IPS-15b (cell line): ENCODE measurements around the gene HDAC7.

ENCODE experiments used
- H3K27me3 ChIP-seq: one replicate; pipeline ENCODE4 v1.6.1; 2013; ENCODE audit warnings: low read length; ENCODE audit not compliant: control insufficient read depth, insufficient read depth
- H3K36me3 ChIP-seq: one replicate; pipeline ENCODE4 v1.6.1; 2013; ENCODE audit warnings: low read length; ENCODE audit not compliant: control insufficient read depth, insufficient read depth
- H3K4me1 ChIP-seq: one replicate; pipeline ENCODE4 v1.6.1; 2013; ENCODE audit warnings: mild to moderate bottlenecking, low read length; ENCODE audit not compliant: control insufficient read depth, insufficient read depth
- H3K4me3 ChIP-seq: one replicate; pipeline ENCODE4 v1.5.1; 2013; ENCODE audit warnings: low read depth, low read length
- H3K9ac ChIP-seq: one replicate; pipeline ENCODE4 v1.6.1; 2013; ENCODE audit warnings: low read depth, mild to moderate bottlenecking, low read length
- H3K9me3 ChIP-seq: one replicate; pipeline ENCODE4 v1.6.1; 2013; ENCODE audit warnings: mild to moderate bottlenecking, low read length; ENCODE audit not compliant: control insufficient read depth, insufficient read depth

Gene HDAC7

DNA sequence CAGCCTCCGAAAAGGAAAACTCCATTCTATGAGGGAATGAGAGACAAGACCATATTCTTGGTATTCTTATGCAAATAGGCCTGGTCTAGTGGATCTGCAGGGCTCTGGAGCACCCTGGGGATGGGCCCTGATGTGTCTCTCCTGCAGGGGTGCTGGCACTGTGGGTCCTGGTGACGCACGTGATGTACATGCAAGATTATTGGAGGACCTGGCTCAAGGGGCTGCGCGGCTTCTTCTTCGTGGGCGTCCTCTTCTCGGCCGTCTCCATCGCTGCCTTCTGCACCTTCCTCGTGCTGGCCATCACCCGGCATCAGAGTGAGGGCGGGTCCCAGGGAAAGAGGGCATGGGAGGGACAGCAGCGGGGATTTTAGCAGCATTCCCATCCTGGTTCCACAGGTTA lies 40.8 kb downstream of the HDAC7 start:
- Histone ChIP-seq H3K36me3 (peaks cover 2% of the 10 kb centered on the region), H3K27me3 (peaks cover 8% of the 10 kb centered on the region), H3K4me3 (peak overlapping the region; percentile 30), H3K9ac (no peak overlapping the region), H3K9me3 (no peaks in the 10 kb centered on the region), H3K4me1 (peaks cover 19% of the 10 kb centered on the region)

DNA sequence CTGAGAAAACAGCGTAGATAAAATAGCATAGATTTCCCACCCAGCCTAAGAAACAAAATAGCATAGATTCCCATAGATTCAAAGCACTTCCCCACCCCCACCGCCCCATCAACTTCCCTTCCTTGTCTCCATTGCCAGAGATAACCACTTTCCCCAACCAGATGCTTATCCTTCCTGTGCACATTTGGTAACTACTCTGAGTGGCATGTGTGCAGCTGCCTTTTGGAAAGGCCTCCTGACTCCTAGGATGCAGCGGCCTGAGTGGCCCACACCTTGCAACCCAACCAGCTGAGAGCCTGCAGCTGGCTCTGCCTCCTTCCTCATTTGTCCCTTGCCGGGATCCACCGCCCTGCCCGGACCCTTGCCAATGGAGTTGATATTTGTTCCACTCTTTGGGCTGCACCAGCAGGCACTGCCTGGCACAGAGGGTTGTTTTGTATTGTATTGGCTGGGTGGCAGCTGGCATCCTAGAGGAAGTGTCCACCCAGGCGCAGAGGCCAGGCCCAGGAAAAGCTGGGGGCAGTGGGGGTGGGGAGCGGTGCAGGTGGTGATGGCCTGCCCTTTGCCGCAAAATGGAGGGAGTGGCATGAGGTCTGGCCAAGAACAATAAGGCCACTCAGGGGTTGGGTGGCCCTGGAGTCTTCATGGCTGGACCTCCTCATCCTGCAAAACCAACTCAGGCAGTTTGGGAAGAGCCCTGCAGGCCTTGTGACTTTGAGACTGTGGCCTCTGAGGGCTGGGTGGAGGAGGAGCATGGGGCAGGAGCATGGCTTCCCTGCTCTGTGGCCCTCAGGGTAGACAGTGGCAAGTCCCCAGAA lies 41.8 kb downstream of the HDAC7 start:
- no peak overlapping the region for H3K4me3 ChIP-seq
- peaks cover 11% of the 10 kb centered on the region for H3K27me3 ChIP-seq
- peaks cover 19% of the 10 kb centered on the region for H3K4me1 ChIP-seq
- no peak overlapping the region for H3K9ac ChIP-seq
- no peaks in the 10 kb centered on the region for H3K9me3 ChIP-seq
- H3K36me3 ChIP-seq = peaks cover under 1% of the 10 kb centered on the region

DNA sequence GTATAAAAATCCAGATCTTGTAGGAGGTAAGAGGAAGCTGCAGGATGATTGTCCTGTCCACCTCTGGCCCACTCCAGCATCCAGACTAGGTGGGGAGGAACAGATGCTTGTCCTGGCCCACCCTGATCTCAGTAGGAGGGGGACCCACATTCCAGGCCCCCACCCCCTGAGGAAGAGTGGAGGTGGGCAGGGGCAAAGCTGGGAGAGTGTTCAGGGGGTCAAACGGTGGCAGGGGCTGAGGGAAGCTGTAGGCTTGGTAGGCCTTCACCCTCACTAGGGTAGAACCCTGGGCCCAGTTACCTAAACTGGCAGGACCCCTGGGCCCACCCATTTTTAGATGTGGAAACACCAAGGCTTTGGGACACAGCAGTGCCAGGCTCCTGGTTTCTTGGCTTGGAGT lies 42.6 kb downstream of the HDAC7 start:
- H3K9ac ChIP-seq = no peak overlapping the region
- no peak overlapping the region for H3K4me3 ChIP-seq
- H3K36me3 ChIP-seq = no peaks in the 10 kb centered on the region
- H3K27me3 ChIP-seq = peaks cover 11% of the 10 kb centered on the region
- H3K4me1 ChIP-seq = peaks cover 19% of the 10 kb centered on the region
- H3K9me3 ChIP-seq = no peaks in the 10 kb centered on the region

DNA sequence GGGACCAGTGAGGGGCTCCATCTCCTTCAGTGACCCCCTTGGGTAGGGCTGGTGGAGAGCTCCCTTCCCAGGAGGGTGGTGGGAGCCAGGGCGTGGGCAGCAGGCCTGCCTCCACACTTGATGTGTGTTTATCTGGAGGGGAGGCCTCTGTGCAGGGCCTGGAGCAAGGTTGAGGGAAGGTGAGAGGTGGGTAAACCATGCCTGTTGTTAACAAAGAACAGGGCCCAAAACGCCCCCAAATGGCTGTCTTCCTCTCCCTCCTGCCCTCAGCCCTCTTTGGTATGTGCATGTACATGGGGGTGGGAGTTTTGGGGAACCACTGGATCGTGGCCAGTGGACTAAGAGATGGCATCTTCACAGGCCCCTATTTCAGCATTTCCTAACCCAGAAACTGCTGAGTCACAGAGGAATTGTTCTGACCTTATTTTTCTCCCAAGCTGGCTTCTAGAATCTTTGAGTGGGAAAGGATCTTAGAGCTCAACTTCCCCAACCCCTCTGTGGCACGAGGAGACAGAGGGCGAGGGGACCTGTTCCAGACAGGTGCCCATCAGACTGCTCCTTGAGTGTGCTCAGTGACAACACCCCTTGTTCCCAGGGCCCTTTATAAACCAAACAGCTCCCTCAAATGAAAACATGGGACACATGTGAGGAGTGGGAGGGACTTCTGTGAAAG lies 43.1 kb downstream of the HDAC7 start:
- Histone ChIP-seq H3K9ac (no peak overlapping the region), H3K27me3 (peaks cover 11% of the 10 kb centered on the region), H3K36me3 (no peaks in the 10 kb centered on the region), H3K9me3 (no peaks in the 10 kb centered on the region), H3K4me1 (peaks cover 19% of the 10 kb centered on the region), H3K4me3 (no peak overlapping the region)

DNA sequence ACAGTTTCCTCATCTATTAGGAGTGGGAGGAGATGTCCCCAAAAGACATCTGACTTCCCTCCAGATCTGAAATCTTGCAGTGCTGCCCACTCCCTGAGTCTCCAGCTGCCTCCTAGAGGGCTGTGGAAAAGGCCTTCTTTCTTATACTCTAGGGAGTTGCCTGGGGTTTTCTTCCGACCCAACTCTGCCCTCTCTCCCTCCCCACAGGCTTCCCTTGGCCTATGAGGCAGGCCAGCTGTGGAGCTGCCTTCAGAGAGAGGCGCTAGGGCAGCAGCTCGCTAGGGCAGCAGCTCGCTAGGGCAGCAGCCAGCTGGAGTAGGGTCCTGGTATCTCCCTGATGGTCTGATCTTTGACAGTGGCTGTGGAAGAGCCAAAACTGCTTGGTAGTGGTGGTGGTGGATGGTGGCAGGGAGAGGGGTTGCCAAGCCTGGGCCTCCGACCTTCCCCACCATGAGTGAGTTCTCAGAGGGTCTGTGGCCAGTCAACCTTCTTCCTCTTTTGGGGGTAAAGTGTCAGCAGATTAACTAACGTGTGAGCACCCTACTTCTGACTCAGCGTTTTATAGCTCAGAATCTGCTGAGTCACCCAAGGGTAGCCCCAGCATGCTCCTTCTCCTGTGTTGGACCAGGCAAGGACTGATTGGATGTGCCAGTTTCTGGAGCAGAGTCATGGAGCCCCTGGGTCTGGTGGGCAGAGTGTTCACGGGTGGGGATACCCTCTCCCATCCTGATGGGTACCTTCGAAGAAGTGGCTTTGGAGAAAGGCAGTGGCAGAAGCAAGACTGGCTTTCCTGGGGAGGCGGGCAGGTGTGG lies 44.4 kb downstream of the HDAC7 start:
- no peak overlapping the region for H3K4me3 ChIP-seq
- H3K27me3 ChIP-seq = peaks cover 11% of the 10 kb centered on the region
- H3K9me3 ChIP-seq = no peaks in the 10 kb centered on the region
- H3K4me1 ChIP-seq = peaks cover 19% of the 10 kb centered on the region
- no peak overlapping the region for H3K9ac ChIP-seq
- H3K36me3 ChIP-seq = no peaks in the 10 kb centered on the region

DNA sequence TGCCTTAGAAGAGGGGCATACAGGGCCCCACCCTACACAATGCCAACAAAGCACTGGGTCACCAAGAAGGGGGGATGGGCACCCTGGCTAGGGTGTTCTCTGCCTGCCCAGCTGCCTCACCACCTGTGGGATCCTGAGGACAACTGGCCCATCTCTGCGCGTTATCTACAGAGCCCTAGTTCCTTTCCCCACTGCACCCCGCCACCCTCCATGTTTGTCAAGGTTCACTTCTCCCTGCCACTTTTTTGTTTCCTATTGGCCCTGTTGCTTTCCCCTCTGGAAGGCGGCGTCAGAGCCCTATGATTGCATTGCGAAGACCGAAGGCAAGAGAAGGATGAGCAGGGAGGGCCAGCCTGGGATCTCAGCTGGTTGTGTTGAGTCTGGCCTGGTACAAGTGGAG lies 45.0 kb downstream of the HDAC7 start:
- Histone ChIP-seq H3K27me3 (peaks cover 11% of the 10 kb centered on the region), H3K4me1 (peaks cover 18% of the 10 kb centered on the region), H3K36me3 (no peaks in the 10 kb centered on the region), H3K9me3 (no peaks in the 10 kb centered on the region), H3K9ac (no peak overlapping the region), H3K4me3 (no peak overlapping the region)

DNA sequence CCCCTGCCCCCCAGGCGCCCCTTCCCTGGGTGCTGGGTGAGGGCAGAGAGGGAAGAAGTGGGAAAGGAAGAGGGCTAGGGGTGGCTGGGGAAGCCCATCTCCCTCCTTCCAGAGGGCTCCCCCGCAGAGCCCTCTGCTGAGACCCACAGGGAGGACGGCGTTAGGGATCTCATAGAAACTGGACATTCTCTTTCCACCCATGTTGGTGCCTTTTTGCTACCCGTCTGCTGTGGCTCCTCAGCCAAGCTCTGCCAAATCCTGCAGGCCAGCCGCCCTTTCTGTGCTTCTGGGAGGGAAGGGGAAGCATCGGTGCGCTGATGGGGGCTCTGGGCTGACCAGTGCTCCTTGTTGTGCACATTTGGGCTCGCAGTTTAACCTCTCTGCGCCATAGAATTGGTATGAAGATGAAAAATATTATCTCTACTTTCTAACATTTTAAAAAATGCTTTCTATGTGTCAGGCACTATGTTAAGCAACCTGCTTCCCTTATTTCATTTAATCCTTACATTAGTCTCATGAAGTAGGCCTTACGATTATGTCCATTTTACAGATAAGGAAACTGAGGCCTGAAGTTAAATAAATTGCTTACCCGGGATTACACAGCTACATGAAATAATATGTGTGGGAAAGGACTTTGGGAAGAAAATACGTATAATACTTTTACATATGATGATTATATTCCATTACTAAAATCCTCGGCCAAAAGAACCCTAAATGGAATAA lies 45.7 kb downstream of the HDAC7 start:
- Histone ChIP-seq H3K9me3 (no peaks in the 10 kb centered on the region), H3K4me3 (peak overlapping the region; percentile 60), H3K9ac (peak overlapping the region; percentile 60), H3K4me1 (peaks cover 14% of the 10 kb centered on the region), H3K27me3 (peaks cover 14% of the 10 kb centered on the region), H3K36me3 (no peaks in the 10 kb centered on the region)

DNA sequence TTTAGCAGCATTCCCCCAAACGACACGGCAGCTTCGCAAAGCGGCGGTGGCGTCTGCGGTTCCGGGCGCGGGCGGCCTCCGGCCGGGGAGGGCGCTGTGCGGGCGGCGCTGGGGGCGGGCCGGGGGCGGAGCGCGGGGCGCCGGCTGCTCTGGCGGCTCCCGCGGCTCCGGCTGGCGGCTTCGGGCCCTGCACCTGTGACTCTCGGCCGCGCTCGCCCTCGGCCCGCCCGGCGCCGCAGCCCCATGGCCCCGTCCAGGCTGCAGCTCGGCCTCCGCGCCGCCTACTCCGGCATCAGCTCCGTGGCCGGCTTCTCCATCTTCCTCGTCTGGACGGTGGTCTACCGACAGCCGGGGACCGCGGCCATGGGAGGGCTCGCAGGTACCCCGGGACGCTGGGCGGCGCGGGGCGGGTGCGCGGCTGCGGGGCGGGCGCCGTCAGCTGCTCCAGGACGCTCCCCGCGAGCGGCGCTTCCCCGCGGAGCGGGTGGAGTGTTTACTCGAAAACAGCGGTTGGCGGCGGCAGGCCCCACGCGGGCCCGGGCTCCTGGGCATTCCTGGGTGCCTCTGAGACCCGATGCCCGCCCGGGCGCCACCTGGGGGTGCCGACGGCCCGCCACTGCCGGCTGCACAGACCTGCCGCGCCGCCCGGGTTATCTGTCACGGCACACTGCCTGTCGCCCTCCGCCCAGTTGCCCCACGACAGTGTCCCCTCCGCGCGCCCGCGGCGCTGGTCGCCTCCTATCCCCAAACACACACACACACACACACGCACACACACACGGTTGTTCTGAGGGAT lies 46.4 kb downstream of the HDAC7 start, which contains the start of gene SLC48A1:
Gene SLC48A1, plus strand, starts transcription at position 177 of the 796 bp plus-strand sequence. Its CDS starts 67 bp downstream, at position 244.
- Histone ChIP-seq H3K4me3 (peak within 1 kb of the TSS; percentile 60), H3K27me3 (peaks cover 16% of the 10 kb centered on the region), H3K36me3 (no peaks in the 10 kb centered on the region), H3K9ac (peak within 1 kb of the TSS; percentile 60), H3K9me3 (no peaks in the 10 kb centered on the region), H3K4me1 (peaks cover 10% of the 10 kb centered on the region)

DNA sequence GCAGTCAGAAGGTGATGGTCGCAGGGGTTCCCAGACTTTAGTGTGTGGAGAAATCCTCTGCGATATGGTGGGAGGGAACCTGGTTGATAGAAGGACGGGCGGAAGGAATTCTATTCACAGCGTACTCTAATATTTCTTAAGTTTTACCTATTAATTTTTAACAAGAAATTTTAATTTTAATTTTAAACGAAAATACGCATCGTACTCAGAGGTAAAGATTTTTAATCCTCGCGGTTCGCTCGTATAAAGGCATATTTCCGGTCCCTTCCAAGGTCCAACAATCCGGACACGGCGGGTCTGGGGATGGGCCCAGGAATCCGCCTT lies 47.0 kb downstream of the HDAC7 start:
- Histone ChIP-seq H3K9ac (no peak overlapping the region), H3K4me1 (peaks cover 7% of the 10 kb centered on the region), H3K4me3 (peak overlapping the region; percentile 37)

DNA sequence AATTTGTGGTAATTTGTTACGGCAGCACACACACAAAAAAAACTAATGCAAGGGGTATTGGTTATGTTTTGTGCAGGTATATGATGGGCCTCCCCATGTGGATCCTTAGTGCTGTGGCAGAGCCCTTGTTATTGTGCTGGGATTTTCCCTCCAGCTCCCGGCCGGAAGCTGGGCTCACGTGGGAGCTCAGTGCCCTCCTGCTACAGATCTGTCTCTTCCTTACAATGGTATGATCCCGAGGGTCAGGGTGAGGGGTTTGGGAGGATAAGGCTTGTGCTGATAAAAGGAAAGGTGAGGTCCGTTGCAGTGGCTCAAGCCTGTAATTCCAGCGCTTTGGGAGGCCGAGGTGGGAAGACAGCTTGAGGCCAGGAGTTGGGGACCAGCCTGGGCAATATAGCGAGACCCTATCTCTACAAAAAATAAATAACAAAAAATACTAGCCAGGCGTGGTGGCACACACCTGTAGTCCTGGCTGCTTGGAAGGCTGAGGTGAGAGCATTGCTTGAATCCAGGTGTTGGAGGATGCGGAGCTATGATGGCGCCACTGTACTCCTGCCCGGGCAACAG lies 47.5 kb downstream of the HDAC7 start:
- no peak overlapping the region for H3K9ac ChIP-seq
- H3K27me3 ChIP-seq = peaks cover 16% of the 10 kb centered on the region
- H3K36me3 ChIP-seq = no peaks in the 10 kb centered on the region
- peak overlapping the region; percentile 37 for H3K4me3 ChIP-seq
- no peaks in the 10 kb centered on the region for H3K9me3 ChIP-seq
- H3K4me1 ChIP-seq = peaks cover 4% of the 10 kb centered on the region

More for the DNA sequence above, 47.0 kb downstream of the HDAC7 start:
- H3K27me3 ChIP-seq = peaks cover 16% of the 10 kb centered on the region
- no peaks in the 10 kb centered on the region for H3K36me3 ChIP-seq
- no peaks in the 10 kb centered on the region for H3K9me3 ChIP-seq
